ENCODE measurements around the gene TMPRSS15.

TMPRSS15 gene

GRCh38 chr21:18245464-18245967 is 158.1 kb downstream of the TMPRSS15 start:
- Histone ChIP-seq H3K27me3 (ENCODE audit: low read depth, low read length) (no peaks in the 10 kb centered on the region), H3K79me2 (ENCODE audit: low read length) (no peaks in the 10 kb centered on the region), H2AFZ (ENCODE audit: low read depth, low read length) (no peak overlapping the region), H4K20me1 (ENCODE audit: insufficient read depth, low read length) (no peaks in the 10 kb centered on the region), H3K4me3 (ENCODE audit: low read length) (no peak overlapping the region), H3K27ac (ENCODE audit: low read length) (no peak overlapping the region), H3K9ac (ENCODE audit: low read length) (no peak overlapping the region), H3K4me1 (ENCODE audit: low read length) (no peaks in the 10 kb centered on the region), H3K9me3 (ENCODE audit: insufficient read depth, low read length) (no peaks in the 10 kb centered on the region), H3K4me2 (ENCODE audit: low read length) (no peak overlapping the region), H3K36me3 (replicated peaks; ENCODE audit: low read depth, low read length) (no peaks in the 10 kb centered on the region)
- no peak for TF ChIP-seq EZH2phosphoT487 (IDR thresholded peaks at IDR 0.05; ENCODE audit: low read depth)
- TF ChIP-seq CTCF (IDR thresholded peaks at IDR 0.05; ENCODE audit: low read depth, low read length): no peak

GRCh38 chr21:18244671-18245463 is 158.7 kb downstream of the TMPRSS15 start, which contains the start of gene CHODL:
CHODL (plus strand) TSS chr21:18244833; CDS start chr21:18245224, 391 bp downstream.
- Histone ChIP-seq H3K4me2 (ENCODE audit: low read length) (no peak within 1 kb of the TSS), H3K79me2 (ENCODE audit: low read length) (no peaks in the 10 kb centered on the region), H4K20me1 (ENCODE audit: insufficient read depth, low read length) (no peaks in the 10 kb centered on the region), H3K9ac (ENCODE audit: low read length) (no peak within 1 kb of the TSS), H2AFZ (ENCODE audit: low read depth, low read length) (no peak within 1 kb of the TSS), H3K27me3 (ENCODE audit: low read depth, low read length) (no peaks in the 10 kb centered on the region), H3K4me3 (ENCODE audit: low read length) (no peak within 1 kb of the TSS), H3K27ac (ENCODE audit: low read length) (no peak within 1 kb of the TSS), H3K9me3 (ENCODE audit: insufficient read depth, low read length) (no peaks in the 10 kb centered on the region), H3K36me3 (replicated peaks; ENCODE audit: low read depth, low read length) (no peaks in the 10 kb centered on the region), H3K4me1 (ENCODE audit: low read length) (no peaks in the 10 kb centered on the region)
- TF ChIP-seq CTCF (IDR thresholded peaks at IDR 0.05; ENCODE audit: low read depth, low read length): no peak
- no peak for TF ChIP-seq EZH2phosphoT487 (IDR thresholded peaks at IDR 0.05; ENCODE audit: low read depth)

- Histone ChIP-seq H2AFZ (ENCODE audit: low read depth, low read length) (no peak overlapping the region), H3K4me2 (ENCODE audit: low read length) (no peak overlapping the region), H3K36me3 (replicated peaks; ENCODE audit: low read depth, low read length) (no peaks in the 10 kb centered on the region), H3K4me1 (ENCODE audit: low read length) (no peaks in the 10 kb centered on the region), H3K9me3 (ENCODE audit: insufficient read depth, low read length) (no peaks in the 10 kb centered on the region), H3K4me3 (ENCODE audit: low read length) (no peak overlapping the region), H3K9ac (ENCODE audit: low read length) (no peak overlapping the region), H4K20me1 (ENCODE audit: insufficient read depth, low read length) (no peaks in the 10 kb centered on the region), H3K27me3 (ENCODE audit: low read depth, low read length) (no peaks in the 10 kb centered on the region), H3K79me2 (ENCODE audit: low read length) (no peaks in the 10 kb centered on the region), H3K27ac (ENCODE audit: low read length) (no peak overlapping the region)
- TF ChIP-seq EZH2phosphoT487 (IDR thresholded peaks at IDR 0.05; ENCODE audit: low read depth) (no peak), CTCF (IDR thresholded peaks at IDR 0.05; ENCODE audit: low read depth, low read length) (no peak)
These were observed 168.0 kb downstream of the TMPRSS15 start for GRCh38 chr21:18235545-18235944.

GRCh38 chr21:18228060-18228739 is 175.4 kb downstream of the TMPRSS15 start:
- Histone ChIP-seq H3K4me1 (ENCODE audit: low read length) (no peaks in the 10 kb centered on the region), H3K4me3 (ENCODE audit: low read length) (no peak overlapping the region), H3K27me3 (ENCODE audit: low read depth, low read length) (no peaks in the 10 kb centered on the region), H3K27ac (ENCODE audit: low read length) (no peak overlapping the region), H3K9ac (ENCODE audit: low read length) (no peak overlapping the region), H3K9me3 (ENCODE audit: insufficient read depth, low read length) (no peaks in the 10 kb centered on the region), H3K4me2 (ENCODE audit: low read length) (no peak overlapping the region), H4K20me1 (ENCODE audit: insufficient read depth, low read length) (no peaks in the 10 kb centered on the region), H3K79me2 (ENCODE audit: low read length) (no peaks in the 10 kb centered on the region), H3K36me3 (replicated peaks; ENCODE audit: low read depth, low read length) (no peaks in the 10 kb centered on the region), H2AFZ (ENCODE audit: low read depth, low read length) (no peak overlapping the region)
- TF ChIP-seq EZH2phosphoT487 (IDR thresholded peaks at IDR 0.05; ENCODE audit: low read depth) (no peak), CTCF (IDR thresholded peaks at IDR 0.05; ENCODE audit: low read depth, low read length) (no peak)
